Hepatocyte (in vitro differentiated cells): ENCODE measurements around the gene RABGAP1L.

Experiments used
- EZH2 ChIP-seq: fragments of 200-600 bp; sonication (generic); IDR thresholded peaks from 2 replicates; pipeline ENCODE4 v1.6.1; 2016; ENCODE audit warnings: antibody characterized with exemption, mild to moderate bottlenecking, borderline replicate concordance
- EZH2phosphoT487 ChIP-seq: fragments of 200-600 bp; sonication (generic); IDR thresholded peaks from one replicate; pipeline ENCODE4 v1.6.1; 2018; ENCODE audit warnings: antibody characterized with exemption, mild to moderate bottlenecking, low read depth, moderate library complexity; ENCODE audit not compliant: unreplicated experiment, severe bottlenecking
- TF ChIP-seq, protein P1 (sequence below): fragments of 200-600 bp; sonication (generic); IDR thresholded peaks from 2 replicates; pipeline ENCODE4 v1.5.1; 2016; ENCODE audit warnings: antibody characterized with exemption, mild to moderate bottlenecking; ENCODE audit not compliant: poor library complexity

DNA sequence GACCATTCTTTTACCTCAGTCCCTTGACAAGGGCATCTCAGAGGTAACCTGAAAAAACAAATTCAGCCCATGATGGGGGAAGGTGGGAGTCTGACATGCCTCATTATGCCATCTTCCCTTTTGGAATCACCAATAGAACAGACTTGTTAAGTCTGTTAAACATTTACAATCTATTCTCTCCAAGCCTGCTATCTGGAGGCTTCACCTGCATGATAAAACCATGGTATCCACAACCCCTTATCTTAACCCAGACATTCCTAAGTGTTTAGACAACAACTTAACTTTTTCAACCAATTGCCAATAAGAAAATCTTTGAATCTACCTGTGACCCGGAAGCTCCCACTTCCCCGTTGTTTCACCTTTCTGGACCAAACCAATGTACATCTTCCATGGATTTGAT, 607.4 kb downstream of the RABGAP1L start:
- TF ChIP-seq, protein P1, sequence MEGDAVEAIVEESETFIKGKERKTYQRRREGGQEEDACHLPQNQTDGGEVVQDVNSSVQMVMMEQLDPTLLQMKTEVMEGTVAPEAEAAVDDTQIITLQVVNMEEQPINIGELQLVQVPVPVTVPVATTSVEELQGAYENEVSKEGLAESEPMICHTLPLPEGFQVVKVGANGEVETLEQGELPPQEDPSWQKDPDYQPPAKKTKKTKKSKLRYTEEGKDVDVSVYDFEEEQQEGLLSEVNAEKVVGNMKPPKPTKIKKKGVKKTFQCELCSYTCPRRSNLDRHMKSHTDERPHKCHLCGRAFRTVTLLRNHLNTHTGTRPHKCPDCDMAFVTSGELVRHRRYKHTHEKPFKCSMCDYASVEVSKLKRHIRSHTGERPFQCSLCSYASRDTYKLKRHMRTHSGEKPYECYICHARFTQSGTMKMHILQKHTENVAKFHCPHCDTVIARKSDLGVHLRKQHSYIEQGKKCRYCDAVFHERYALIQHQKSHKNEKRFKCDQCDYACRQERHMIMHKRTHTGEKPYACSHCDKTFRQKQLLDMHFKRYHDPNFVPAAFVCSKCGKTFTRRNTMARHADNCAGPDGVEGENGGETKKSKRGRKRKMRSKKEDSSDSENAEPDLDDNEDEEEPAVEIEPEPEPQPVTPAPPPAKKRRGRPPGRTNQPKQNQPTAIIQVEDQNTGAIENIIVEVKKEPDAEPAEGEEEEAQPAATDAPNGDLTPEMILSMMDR = no peak
- no peak for TF ChIP-seq EZH2
- TF ChIP-seq EZH2phosphoT487 = no peak
